Posterior cingulate gyrus (tissue), 11 donors: ENCODE measurements around the gene MBTD1.
"Not testable (repeated sequence)": the region's sequence is repeated elsewhere in the genome, so short reads cannot be mapped to it uniquely, and the experiment has no call there.

Source experiments
- DNase-seq, 10 donors: peaks; one replicate each; pipeline versions ENCODE4 v3.0.0 to v3.0.0-alpha.2; 2020 to 2021; ENCODE audit warnings: mixed read lengths in 3 of 10
- intact Hi-C: fragments of 100-400 bp; cut with DNase I; formaldehyde crosslinking; loops from one replicate; pipeline ENCODE4 v1.15.1; 2023

MBTD1 gene

DNA sequence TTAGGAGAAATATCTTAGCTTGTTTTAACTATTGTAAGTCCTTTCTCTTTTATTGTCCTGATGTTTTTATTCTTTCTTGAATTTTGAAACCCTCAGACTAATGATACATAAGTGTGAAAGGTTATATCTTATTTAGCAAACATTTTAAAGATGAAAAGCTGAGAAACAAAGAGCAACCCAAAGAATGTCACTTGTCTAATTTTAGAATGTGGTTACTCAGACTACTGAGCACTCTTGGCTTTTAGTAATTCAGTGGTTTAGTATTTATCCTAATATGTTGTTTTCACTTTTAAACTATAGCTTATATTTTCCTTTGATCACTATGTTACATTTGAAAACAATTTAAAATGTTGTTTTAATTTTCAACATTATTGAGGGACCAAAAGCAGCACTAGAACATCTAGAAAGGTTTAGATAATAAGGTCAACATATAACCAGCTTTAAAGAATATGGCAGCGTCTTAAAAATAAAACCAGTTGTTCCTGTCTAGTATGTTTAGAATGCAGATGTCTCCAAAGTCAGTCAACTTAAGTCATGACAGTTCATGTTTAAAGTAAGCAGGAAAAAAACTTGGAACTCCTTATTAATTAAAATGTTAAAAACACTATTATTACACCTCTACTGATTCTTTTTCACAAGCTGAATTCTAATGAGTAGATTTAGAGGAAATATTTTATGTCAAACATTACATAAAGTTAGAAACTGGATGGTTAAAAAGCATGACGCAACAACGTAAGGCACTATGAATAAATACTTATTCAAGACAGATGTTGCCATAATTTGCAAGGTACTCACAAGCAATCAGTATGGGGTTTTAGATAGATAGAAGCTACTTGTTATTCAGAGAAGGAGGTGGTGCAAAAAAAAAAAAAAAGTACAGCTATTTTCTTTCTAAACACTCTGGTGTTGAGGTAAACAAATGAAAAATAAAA lies 2.4 kb downstream of the MBTD1 start:
- intact Hi-C loops: no loop called here
- DNase-seq: no peak

DNA sequence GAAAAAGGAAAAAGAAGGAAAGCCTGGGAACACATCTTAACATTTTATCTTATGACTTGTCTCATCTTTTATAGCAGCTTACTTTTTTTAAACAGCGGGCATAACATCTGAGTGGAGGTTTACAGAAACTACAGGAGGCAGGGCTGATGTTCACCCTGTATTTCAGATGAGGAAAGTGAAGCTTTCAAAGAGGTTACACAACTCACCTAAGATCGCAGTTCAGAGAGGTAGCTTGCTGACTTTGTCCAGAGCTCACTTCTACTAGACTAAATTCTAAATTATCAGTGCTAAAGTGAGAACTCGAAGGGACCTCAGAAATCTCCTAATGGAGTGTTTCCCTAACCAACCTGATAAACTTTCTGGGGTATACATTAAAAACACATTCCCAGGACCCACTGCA lies 3.7 kb downstream of the MBTD1 start:
- no peak for DNase-seq
- intact Hi-C loops: no loop called here

DNA sequence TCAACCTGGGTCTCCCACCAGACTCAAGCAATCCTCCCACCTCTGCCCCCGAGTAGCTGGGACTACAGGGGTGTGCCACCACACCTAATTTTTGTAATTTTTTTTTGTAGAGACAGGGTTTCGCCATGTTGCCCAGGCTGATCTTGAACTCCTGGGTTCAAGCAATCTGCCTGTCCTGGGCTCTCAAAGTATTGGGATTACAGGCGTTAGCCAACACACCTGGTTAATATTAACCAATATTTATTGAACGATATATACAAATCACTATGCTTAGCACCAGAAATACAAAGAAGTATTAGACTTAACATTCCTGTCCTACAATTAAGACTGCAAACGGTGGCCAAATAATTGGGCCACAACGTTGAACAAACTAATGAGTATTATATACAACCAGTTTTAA lies 4.2 kb downstream of the MBTD1 start:
- intact Hi-C loops: no loop called here
- DNase-seq: no peak

DNA sequence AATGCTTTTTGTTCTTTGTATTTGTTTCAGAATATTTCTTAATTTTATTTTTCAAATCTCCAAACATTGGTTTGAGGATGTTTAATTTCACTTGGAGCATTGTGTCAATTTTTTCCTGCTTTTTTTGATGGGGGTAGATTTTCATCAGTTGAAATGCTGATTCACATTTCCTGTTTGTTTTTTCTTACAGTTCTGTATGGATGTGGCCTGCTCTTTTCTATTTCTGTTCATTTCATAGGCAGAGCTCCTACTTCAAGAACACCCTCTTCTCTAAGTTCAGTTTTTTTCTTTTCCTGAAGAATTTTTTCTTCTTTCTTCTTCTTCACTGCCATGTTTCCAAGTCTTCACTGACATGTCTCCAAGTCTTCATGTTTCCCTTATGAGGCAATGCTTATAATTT lies 8.8 kb downstream of the MBTD1 start:
- intact Hi-C loops: no loop called here
- no peak for DNase-seq

DNA sequence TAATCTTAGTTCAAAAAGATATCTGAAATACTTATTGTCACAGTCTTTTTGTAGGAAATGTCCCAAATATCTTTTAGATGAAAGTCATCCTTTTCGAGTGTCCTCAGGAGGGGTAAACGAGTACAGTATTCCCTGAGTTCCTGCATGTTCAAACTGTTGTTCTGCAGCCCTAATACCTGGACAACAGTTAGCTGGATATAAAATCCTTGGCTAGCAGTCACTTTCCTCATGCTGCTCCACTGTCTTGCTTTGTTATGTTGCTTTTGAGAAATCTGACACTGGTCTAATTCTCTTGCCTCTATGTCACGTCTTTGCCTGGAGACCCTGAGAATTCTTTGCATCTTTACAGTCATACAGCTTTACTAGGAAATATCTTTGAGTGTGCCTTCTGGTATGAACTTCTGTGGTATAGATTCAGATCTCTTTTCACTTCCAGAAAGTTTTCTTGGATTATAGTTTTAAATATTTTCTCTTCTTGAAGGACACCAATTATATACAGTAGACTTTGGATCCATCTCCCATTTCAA lies 9.5 kb downstream of the MBTD1 start:
- DNase-seq: no peak
- intact Hi-C loops: no loop called here

DNA sequence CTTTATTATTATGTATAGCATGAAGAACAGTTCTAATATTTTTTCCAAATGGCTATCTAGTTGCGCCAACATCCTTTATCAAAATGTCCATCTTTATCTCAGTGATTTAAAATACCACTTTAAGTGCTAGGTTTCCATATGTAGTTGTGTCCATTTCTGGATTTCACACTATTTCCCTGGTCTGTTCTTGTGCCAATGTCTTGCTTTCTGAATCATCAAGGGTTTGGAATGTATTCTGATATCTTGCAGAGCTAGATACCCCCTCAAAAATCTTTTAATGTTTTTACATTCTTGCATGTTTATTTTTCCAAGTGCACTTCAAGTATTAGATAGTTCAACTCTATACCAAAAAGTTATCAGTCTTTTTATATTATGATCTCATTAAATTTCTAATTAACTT lies 14.3 kb downstream of the MBTD1 start:
- no peak for DNase-seq
- intact Hi-C loops: no loop called here

DNA sequence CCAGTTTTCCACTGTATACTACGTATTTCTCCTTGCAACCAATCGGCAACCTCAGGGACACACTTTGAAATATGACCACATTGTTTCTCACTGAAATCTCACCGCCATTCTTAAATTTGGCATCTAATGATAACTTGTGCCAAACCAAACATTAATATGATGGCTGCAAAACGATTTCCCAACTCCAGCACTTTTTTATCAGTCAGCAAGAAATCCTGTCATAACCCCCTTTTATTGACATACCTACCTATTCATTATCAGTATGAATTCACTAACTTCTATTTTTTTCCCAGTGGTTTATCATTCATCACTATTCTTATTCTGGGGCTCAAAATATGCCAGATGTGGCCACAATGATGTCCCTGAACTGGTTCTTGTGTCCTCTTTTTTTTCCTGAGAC lies 15.8 kb downstream of the MBTD1 start:
- intact Hi-C loops: no loop called here

DNA sequence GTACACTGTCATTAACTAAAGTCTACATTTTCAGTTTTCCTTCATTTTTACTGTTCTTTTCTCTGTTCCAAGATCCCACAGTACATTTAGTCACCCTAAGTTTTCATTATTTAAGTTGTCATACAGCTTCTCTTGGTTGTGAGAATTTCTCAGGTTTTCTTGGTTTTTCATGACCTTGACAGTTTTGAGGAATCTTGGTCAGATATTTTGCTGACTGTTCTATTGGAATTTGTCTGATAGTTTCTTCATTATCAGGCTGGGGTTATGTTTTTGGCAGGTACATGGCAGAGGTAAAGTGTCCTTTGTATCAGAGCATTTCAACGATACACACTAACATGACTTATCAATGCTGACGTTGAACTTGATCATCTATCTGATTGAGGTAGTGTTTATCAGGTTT lies 19.6 kb downstream of the MBTD1 start:
- DNase-seq: no peak
- intact Hi-C loops: no loop called here

More for the DNA sequence above, 15.8 kb downstream of the MBTD1 start:
- no peak for DNase-seq

DNA sequence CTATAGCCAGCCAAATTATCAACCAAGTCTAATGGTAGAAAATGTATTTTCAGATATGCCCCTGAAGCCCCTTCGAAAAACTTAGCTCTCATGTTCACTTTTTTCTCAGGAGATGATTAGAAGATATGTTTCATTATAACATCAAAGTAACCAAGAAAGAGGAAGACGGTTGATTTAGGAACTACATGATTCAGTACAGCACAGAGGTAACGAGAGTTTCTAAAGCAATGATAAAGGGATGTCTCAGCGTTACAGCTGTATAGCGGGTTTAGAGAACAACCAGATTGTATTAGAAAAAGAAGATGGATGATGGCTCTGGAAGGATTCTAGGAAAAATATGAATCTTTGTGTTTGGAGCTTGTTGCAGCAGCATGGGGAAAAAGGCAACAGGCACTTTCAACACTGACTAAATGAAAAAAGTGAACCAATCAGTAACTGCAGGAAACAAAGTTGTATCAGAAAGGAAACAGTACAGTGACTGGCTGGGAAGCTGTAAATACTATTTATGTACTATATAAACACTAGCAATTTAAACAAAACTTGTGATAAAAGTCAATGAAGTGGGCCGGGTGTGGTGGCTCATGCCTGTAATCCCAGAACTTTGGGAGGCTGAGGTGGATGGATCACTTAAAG lies 21.5 kb downstream of the MBTD1 start:
- DNase-seq: no peak
- intact Hi-C loops: no loop called here

DNA sequence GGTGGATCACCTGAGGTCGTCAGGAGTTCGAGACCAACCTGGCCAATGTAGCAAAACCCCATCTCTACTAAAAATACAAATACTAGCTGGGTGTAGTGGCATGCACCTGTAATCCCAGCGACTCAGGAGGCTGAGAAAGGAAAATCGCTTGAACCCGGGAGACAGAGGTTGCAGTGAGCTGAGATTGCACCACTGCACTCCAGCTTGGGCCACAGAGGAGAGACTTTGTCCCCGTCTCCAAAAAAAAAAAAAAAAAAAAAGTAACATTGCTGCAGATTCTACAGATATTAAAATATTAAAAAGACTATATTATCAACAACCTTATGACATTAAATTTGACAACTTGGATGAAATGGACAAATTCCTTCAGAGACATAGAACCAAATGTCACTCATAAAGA lies 25.7 kb downstream of the MBTD1 start:
- intact Hi-C loops: no loop called here
- DNase-seq: no peak

DNA sequence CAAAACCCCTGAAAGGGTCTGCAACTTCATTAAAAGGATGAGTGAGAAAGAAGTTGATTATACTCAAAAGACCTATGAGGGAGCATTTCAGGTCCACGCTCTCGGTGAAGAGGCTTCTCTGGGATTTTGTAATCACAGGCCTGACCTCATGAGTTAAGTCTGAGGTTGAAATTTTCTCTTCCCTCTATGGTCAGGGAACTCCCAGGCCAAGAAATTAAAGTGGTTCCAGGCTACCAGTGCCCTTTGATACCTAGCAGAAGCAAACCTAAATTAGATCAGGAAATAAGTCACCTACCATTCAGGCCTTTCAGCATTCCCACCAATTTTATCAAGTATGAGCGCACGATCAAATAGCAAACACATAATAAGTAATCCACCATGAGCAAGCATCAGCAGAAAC lies 27.9 kb downstream of the MBTD1 start:
- intact Hi-C loops: no loop called here
- no peak for DNase-seq

DNA sequence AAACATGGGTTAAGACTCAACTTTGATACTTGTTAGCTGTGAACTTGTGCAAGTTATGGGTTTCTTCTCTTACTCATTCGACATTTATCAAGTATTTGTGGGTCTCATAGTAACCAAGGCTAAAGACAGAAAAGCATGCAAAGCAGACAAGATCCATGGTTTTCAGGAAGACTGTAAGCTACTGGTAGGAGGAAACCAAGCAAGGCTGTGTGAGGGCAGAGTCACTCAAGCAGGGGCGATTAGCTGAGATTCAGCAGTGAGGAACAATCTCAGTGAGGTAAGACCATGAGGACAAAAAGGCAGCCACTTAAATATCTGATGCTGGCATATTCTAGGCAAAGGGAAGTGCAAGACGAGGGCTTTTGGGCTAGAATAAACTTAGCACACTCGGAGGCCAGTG lies 29.5 kb downstream of the MBTD1 start:
- intact Hi-C loops: no loop called here
- DNase-seq: no peak

DNA sequence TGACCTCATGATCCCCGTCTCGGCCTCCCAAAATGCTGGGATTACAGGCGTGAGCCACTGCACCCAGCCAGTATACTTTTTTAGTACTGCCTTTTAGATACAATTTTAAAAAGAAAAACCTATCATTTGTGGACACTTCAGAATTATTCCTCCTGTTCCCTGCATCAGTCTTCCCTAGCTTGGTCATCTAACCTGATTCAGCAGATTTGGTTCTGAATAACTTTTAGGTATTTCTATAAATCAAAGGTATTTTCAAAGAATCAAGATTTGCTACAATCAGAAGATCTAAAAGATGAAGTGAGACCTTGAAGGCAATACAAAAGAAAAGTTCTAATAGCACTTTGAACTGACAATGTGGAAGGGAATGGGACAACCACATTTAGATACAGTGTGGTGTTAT lies 30.0 kb downstream of the MBTD1 start:
- intact Hi-C loops: no loop called here
- no peak for DNase-seq

DNA sequence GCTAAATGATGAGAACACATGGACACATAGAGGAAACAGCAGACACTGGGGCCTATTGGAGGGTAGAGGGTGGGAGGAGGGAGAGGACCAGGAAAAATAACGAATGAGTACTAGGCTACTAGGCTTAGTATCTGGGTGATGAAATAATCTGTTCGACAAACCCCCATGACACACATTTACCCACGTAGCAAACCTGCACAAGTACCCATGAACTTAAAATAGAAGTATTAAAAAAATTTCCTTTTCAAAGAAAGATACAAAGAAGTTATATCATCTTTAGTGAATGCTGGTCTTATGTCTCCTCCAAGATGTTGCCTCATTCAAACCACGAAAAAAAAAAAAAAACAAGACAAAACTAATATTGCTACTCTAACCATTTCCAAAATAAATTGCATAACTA lies 31.7 kb downstream of the MBTD1 start:
- intact Hi-C loops: no loop called here
- DNase-seq: no peak

DNA sequence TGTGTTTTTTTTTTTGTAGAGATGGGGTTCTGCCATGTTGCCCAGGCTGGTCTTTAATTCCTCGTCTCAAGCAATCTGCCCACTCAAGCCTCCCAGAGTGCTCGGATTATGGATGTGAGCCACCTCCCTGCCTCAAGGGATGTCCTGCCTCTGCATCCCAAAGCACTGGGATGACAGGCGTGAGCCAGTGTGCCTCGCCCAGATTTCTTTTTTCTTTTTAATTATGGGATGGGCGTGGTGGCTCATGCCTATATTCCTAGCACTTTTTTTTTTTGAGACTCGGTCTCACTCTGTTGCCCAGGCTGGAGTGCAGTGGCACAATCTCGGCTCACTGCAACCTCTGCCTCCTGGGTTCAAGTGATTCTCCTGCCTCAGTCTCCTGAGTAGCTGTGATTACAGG lies 34.3 kb downstream of the MBTD1 start:
- DNase-seq, intact Hi-C loops: not testable (repeated sequence)

DNA sequence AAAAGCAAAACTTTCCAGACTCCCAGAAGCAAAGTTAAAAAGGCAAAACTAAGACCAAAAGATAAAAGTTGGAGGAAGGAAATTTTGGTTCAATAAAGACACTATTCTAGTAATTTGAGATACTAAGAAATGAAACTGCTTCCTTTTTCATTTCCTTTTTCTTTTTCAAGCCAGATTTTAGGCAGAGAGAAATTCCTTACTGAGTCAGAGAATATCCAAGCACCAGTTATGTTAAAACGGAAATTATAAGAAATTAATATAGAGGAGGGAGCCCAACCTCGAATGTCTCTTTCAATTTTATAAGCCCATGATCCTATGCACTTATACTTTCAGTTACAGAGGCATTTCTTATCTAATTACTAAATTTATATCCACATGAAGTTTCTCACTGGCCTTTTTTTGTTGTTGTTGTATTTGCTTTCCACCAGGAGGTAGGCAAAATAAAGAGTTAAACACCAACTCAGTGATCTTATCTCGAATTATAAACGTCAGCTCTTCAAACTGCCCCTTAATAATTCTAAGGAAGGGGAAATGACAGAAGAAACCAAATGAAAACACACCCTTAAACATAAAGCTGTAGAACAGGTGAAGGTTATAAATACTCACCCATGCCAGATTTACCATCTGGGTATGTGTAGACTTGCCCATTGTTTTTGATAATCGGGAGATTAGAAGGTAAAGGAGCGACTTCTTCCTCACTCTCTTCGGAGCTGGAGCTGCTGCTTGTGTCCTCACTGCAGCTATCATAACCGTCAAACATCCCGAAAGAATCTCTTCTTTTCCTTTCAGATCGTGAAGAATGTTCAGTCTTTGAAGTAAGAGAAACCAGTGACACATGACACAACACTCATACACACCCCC lies 35.2 kb downstream of the MBTD1 start:
- intact Hi-C loops: no loop called here

DNA sequence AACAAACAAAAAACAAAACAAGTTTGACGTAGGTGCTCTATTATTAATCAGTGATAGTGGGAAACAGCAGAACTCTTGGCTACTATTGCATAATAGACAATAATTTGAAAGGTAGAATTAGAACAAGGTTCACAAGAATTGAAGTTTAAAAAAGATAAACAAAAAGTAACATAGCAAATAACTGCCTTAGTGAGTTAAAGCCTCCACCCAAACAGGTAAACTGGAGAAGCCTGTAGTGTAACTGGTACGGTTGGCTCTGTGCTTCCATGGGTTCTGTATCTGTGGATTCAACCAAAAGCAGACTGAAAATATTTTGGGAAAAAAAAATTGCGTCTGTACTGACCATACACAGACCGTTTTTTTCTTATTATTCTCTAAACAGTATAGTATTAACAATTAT lies 38.5 kb downstream of the MBTD1 start:
- intact Hi-C loops: no loop called here
- no peak for DNase-seq

More for the DNA sequence above, 35.2 kb downstream of the MBTD1 start:
- DNase-seq: no peak

DNA sequence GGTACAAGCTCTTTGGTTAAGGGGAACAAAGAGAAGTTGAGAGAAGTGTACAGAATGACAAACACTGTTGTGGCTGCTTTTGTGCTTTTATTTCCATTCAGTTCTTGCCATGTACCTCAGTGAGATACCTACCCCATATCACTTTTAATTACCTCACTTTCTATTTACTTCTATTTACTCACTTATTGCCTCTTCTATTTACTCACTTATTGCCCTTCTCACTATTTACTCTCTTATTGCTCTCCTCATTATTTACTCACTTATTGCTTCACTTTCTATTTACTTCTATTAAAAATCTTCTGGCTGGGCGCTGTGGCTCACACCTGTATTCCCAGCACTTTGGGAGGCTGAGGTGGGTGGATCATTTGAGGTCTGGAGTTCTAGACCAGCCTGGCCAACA lies 41.9 kb downstream of the MBTD1 start:
- intact Hi-C loops: no loop called here
- DNase-seq: no peak

DNA sequence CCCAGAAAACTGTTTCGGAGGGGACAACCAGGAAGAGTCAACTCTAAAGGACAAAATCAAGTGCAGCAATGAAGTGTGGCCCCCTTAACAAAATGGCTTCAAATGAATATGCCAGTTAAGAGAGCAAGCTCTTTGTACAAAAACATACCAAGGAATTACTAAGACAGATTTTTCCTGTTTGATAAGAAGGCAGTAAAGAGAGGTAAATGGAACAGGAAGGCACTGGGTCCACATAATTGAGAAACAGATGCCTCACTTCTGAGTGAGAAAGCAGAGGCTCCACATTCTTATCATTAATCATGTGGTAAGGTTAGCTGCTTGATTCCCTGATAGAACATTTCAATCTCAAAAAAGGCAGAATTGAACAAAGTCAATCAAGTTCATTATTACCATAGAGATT lies 44.9 kb downstream of the MBTD1 start:
- intact Hi-C loops: no loop called here

DNA sequence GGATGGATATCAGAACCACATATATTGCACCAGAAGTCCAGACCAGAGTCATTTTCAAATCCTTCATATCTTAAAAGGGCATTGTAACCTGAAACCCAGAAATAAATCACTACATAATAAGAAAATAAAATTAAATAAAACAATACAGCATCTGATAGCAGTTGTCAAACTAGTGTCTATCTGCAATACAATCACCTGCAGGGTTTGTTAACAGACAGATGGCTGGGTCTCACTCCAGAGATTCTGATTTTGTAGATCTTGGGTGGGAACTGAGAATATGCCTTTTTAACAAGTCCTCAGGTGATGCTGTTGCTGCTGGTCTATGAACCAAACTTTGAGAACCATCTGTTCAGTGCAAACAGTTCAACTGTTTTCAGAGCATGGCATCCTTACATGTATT lies 56.0 kb downstream of the MBTD1 start:
- intact Hi-C loops: no loop called here
- DNase-seq: no peak

More for the DNA sequence above, 44.9 kb downstream of the MBTD1 start:
- no peak for DNase-seq

DNA sequence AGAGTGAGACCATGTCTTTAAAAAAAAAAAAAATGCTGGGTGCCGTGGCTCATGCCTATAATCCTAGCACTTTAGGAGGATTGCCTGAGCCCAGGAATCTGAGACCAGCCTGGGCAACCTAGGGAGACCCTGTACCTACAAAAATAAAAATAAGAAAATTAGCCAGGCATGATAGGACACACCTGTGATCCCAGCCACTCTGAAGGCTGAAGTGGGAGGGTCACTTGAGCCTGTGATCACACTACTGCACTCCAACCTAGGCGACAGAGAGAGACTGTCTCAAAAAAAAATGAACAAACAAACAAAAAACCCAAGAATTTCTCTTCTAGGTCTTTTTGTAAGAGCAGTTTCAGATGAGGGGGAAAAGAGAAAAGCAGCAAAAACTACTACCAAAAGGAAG lies 59.0 kb downstream of the MBTD1 start:
- intact Hi-C loops: no loop called here
- DNase-seq: no peak
